Chondrocyte (in vitro differentiated cells): ENCODE data around the gene CRISPLD2. TPM values are rescaled to one million over a fixed set of nuclear protein-coding genes. Genes with fewer than 3 reads are reported as not detected.

Experiments
- DNase-seq: peaks from one replicate; pipeline ENCODE4 v3.0.0; 2021; ENCODE audit warnings: mixed read lengths, low spot score
- H3K27ac Mint-ChIP-seq: one replicate; pipeline ENCODE4 v1.8.0; 2021; ENCODE audit warnings: mild to moderate bottlenecking, moderate library complexity, mixed read lengths; ENCODE audit not compliant: unreplicated experiment
- H3K27me3 Mint-ChIP-seq: 2 replicates; pipeline ENCODE4 v1.8.0; 2021; ENCODE audit warnings: low read depth, mixed read lengths
- H3K36me3 Mint-ChIP-seq: 2 replicates; pipeline ENCODE4 v1.8.0; 2021; ENCODE audit warnings: low read depth, mixed read lengths
- H3K4me1 Mint-ChIP-seq: 2 replicates; pipeline ENCODE4 v1.8.0; 2021; ENCODE audit warnings: low read depth, mild to moderate bottlenecking, mixed read lengths
- H3K4me3 Mint-ChIP-seq: one replicate; pipeline ENCODE4 v1.8.0; 2021; ENCODE audit warnings: mild to moderate bottlenecking, moderate library complexity, mixed read lengths; ENCODE audit not compliant: unreplicated experiment
- H3K9me3 Mint-ChIP-seq: 2 replicates; pipeline ENCODE4 v1.8.0; 2021; ENCODE audit warnings: low read depth, mixed read lengths
- CTCF ChIP-seq: fragments of 200-600 bp; sonication (generic); IDR thresholded peaks from 2 replicates; pipeline ENCODE4 v1.5.0; 2021; ENCODE audit warnings: antibody characterized with exemption, mild to moderate bottlenecking, moderate library complexity
- total RNA-seq: library from RNA; stranded (reverse); gene quantifications from 3 replicates; pipeline ENCODE4 v1.2.1, GENCODE V29; 2021

CRISPLD2 gene
- total RNA-seq, 1 donor from 2014 or later: 12.1 TPM

DNA sequence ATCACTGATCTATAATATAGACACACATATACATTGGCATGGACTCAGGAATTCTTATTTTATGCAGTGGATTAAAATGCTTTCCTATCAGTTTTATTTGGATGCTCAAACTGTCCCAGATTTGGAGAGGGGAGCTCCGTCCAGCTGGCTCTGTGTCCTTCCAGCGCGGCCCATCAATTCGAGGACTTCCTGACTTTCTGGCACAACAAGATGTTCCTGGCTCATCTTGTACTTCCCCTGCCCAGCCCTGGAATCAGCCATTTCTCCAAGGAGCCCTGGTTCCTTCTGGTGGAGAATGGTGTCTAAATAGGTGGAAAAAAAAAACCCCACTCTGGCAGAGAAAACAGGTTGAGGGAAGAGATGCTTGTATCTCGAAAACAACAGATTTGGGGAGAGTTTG lies 94.5 kb downstream of the CRISPLD2 start:
- Mint-ChIP-seq H3K27ac (no peak overlapping the region), H3K36me3 (no peaks in the 10 kb centered on the region), H3K4me3 (no peak overlapping the region), H3K27me3 (peaks cover 43% of the 10 kb centered on the region), H3K9me3 (no peaks in the 10 kb centered on the region), H3K4me1 (no peaks in the 10 kb centered on the region)
- no peak for DNase-seq
- TF ChIP-seq CTCF: no peak

- Mint-ChIP-seq H3K27ac (no peak overlapping the region), H3K36me3 (no peaks in the 10 kb centered on the region), H3K4me3 (no peak overlapping the region), H3K4me1 (peaks cover 3% of the 10 kb centered on the region), H3K9me3 (no peaks in the 10 kb centered on the region), H3K27me3 (peaks cover 53% of the 10 kb centered on the region)
- TF ChIP-seq CTCF: no peak
- DNase-seq: no peak
These were observed 96.4 kb downstream of the CRISPLD2 start for GRCh38 chr16:84916178-84916577.

DNA sequence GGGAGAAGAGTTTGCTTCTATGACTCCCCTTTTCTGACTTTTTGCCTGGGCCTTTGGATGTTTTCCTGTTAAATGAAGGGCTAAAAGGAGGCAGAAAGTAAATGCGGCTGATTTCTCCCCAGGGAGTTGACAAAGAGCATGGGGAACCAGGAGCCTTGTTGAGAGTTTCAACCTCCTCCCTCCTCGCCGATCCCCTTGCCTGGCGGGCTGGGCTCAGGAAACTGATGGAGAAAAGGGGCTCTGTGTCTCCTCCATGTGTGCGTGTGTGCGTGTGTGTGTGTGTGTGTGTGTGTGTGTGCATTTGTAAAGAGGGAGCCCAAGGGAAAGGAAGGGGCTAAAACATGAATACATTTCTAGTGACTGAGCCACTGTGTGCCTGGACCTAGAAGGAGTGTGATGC lies 97.1 kb downstream of the CRISPLD2 start:
- Mint-ChIP-seq H3K9me3 (no peaks in the 10 kb centered on the region), H3K4me3 (no peak overlapping the region), H3K4me1 (peaks cover 3% of the 10 kb centered on the region), H3K36me3 (no peaks in the 10 kb centered on the region), H3K27ac (no peak overlapping the region), H3K27me3 (peaks cover 53% of the 10 kb centered on the region)
- DNase-seq: no peak
- no peak for TF ChIP-seq CTCF

- no peaks in the 10 kb centered on the region for H3K9me3 Mint-ChIP-seq
- DNase-seq: no peak
- TF ChIP-seq CTCF: no peak
These were observed 97.7 kb downstream of the CRISPLD2 start for GRCh38 chr16:84917492-84917891.

DNA sequence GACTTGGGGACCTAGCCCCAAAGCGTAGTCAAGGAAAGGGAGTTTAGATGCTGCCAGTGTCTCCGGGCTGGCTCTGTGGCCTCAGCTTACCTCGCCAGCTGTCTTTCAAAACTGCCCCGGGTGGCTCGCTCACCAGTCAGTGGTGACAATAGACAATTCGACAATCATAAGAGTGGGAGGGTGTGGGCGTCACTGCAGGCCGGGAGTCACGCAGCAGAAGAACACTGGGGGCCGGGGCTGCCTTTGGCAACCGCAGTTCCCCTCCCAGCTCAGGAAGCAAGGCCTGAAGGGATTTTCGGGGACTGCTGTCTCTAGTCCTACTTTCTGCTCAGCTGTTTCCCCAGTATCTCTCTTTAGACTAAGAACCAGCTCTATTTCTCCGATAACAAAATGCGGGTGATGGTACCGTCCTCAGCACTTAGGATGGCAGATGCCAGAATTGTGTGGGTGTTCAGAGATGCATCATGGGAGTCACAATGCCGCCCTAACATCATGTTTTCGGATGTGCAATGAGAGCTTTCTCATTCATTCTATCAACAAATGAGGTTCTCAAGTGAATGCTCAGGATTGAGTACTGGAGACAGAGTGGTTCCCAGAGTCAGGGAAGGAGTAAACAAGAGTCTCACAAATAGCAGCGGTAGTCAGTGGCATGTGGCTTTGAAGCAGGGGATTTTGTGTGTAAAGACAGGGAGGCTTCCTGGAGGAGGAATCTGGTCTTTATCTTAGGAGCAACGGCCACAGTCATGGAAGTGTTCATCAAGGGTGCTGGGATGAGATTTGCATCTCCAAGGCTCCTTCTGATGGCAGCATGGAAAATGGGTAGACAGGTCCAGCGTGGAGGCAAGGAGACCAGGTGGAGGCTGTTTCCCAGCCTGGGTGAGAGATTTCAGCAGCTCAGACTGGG lies 98.5 kb downstream of the CRISPLD2 start:
- Mint-ChIP-seq H3K27me3 (peaks cover 52% of the 10 kb centered on the region), H3K36me3 (no peaks in the 10 kb centered on the region), H3K27ac (no peak overlapping the region), H3K4me3 (no peak overlapping the region), H3K4me1 (peaks cover 12% of the 10 kb centered on the region), H3K9me3 (no peaks in the 10 kb centered on the region)
- TF ChIP-seq CTCF: no peak
- DNase-seq: no peak

More at GRCh38 chr16:84917492-84917891, 97.7 kb downstream of the CRISPLD2 start:
- Mint-ChIP-seq H3K4me3 (no peak overlapping the region), H3K27me3 (peaks cover 53% of the 10 kb centered on the region), H3K4me1 (peaks cover 5% of the 10 kb centered on the region), H3K36me3 (no peaks in the 10 kb centered on the region), H3K27ac (no peak overlapping the region)
